Epithelial cell of esophagus (primary cell): ENCODE measurements around the gene KIF24.
"Not testable (repeated sequence)": the region's sequence is repeated elsewhere in the genome, so short reads cannot be mapped to it uniquely, and the experiment has no call there.

Source experiments
- DNase-seq: peaks from one replicate; pipeline ENCODE4 v3.0.0; 2010; ENCODE audit warnings: low read depth
- H3K4me3 ChIP-seq: 2 replicates; pipeline ENCODE4 v1.5.1; 2011; ENCODE audit warnings: mild to moderate bottlenecking, low read length, control low read depth
- CTCF ChIP-seq: IDR thresholded peaks from 2 replicates; pipeline ENCODE4 v1.5.1; 2011; ENCODE audit warnings: low read depth, mild to moderate bottlenecking, low read length, control low read depth, inconsistent platforms; ENCODE audit not compliant: insufficient read depth; ENCODE audit errors: missing control alignments

The KIF24 gene

GRCh38 chr9:34369636-34370035 is 40.6 kb upstream of the KIF24 start:
- no peak overlapping the region for H3K4me3 ChIP-seq
- TF ChIP-seq CTCF: no peak
- DNase-seq: no peak

GRCh38 chr9:34368796-34369195 is 39.7 kb upstream of the KIF24 start:
- DNase-seq, H3K4me3 ChIP-seq: not testable (repeated sequence)

GRCh38 chr9:34367751-34368410 is 38.8 kb upstream of the KIF24 start:
- H3K4me3 ChIP-seq, DNase-seq: not testable (repeated sequence)

GRCh38 chr9:34366365-34366764 is 37.3 kb upstream of the KIF24 start:
- TF ChIP-seq CTCF: no peak
- DNase-seq: no peak
- H3K4me3 ChIP-seq: no peak overlapping the region

GRCh38 chr9:34365282-34365681 is 36.2 kb upstream of the KIF24 start:
- H3K4me3 ChIP-seq: no peak overlapping the region
- no peak for DNase-seq
- no peak for TF ChIP-seq CTCF

DNA sequence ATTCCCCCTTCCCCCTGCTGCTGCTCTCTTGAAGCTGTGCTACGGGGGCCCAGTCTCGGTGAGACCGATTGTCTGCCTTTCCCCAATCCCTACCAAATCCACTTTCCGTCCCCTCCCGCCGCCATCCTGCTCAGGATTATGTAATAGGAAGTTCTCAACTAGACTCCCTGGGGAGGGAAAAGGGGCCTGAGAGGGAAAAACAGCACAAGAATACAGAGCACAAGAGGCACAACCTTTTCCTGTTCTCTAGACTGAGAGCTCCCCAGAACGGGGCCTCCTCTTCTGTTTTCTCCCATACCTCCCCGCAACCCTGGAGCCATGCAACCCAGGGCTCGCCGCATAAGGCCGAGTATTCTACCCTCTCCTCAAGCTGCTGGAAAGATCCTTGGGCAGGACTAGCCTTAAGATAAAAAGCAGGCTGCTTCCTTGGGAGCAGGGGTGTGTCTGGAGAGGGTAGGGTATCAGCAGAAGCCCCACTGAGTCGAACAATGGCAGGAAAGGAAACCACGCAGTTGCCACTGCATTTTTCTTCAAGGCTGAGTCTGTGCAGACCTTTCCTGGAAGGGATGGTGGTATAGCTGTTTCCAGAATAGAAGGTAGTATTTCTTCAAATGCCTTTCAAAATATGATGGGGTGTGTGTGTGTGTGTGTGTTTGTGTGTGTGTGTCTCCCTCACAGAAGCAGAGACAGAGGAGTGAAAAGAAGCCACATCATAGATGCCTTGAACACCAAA is 34.7 kb upstream of the KIF24 start:
- no peak for DNase-seq
- no peak overlapping the region for H3K4me3 ChIP-seq
- TF ChIP-seq CTCF: no peak

DNA sequence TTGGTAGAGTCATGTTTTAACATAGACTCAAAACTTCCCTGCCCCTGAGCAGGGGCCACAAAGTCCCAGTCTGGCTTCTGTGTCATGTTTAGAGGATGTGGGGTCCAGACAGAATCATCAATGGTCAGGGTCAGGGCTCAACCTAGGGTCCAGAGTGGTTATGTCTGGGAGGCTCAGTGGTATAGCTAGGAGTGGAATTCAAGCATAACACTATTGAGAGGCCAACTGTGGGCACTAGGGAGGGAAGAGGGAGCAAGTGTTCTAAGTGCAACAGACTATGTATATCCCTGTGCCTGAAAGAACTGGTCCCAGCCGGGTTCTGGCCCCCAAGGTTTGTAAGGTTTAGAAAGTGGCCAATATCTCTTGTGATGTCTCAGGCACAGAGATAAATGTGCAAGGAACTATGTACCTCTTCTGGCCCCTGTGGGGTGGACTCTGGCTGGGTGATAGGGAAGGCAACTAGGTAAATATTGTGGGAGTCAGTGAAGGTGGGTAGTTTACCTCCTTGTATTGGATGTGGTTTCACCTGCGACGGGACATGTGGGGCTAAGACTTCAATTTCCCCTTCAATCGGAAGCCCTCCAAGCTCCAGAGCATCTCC is 33.6 kb upstream of the KIF24 start:
- no peak overlapping the region for H3K4me3 ChIP-seq
- no peak for DNase-seq
- TF ChIP-seq CTCF: no peak

- not testable (repeated sequence) for DNase-seq, H3K4me3 ChIP-seq
These were observed 23.9 kb upstream of the KIF24 start for GRCh38 chr9:34352957-34353356.

GRCh38 chr9:34352122-34352652 is 23.1 kb upstream of the KIF24 start:
- DNase-seq, H3K4me3 ChIP-seq: not testable (repeated sequence)
